Measurements from ENCODE around the gene CASZ1. TPM values are rescaled to one million over a fixed set of nuclear protein-coding genes. Genes with fewer than 3 reads are reported as not detected.

CASZ1 gene
- total RNA-seq, 4 donors from 2014 or later: 140 to 210 (median 169) TPM

DNA sequence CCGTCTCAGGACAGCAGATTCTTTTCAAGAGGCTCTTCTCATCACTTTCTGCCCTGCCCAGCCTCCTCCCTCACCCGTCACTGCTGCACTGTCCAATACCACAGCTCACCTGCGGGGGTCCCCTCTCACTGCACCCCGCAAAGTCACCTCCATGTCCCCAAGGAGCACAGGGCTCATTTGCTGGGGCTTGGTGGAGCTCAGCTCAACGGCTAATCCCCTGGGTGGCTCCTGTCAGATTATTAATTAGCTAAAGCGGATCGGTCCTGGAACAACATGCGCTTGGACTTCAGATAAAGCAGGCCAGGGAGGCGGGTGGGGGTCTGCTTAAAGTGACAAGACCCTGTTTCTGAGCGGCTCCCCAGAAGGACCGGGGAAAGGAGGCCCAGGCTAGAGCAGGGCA lies 43.1 kb downstream of the CASZ1 start:
- no peak for DNase-seq (ENCODE audit: low spot score in 2 of 2)
- H3K4me3 ChIP-seq (ENCODE audit: low read depth, poor library complexity, severe bottlenecking): no peak overlapping the region
- WGBS, 2 donors: 79 to 82% methylated on average over 11 of the region's 11 CpGs
- no peak for TF ChIP-seq POLR2A (IDR thresholded peaks at IDR 0.05)
- TF ChIP-seq, protein P1, sequence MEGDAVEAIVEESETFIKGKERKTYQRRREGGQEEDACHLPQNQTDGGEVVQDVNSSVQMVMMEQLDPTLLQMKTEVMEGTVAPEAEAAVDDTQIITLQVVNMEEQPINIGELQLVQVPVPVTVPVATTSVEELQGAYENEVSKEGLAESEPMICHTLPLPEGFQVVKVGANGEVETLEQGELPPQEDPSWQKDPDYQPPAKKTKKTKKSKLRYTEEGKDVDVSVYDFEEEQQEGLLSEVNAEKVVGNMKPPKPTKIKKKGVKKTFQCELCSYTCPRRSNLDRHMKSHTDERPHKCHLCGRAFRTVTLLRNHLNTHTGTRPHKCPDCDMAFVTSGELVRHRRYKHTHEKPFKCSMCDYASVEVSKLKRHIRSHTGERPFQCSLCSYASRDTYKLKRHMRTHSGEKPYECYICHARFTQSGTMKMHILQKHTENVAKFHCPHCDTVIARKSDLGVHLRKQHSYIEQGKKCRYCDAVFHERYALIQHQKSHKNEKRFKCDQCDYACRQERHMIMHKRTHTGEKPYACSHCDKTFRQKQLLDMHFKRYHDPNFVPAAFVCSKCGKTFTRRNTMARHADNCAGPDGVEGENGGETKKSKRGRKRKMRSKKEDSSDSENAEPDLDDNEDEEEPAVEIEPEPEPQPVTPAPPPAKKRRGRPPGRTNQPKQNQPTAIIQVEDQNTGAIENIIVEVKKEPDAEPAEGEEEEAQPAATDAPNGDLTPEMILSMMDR (IDR thresholded peaks at IDR 0.05): no peak
- intact Hi-C loops (cut with DNase I; ENCODE audit: low total_unique reads): no loop called here

DNA sequence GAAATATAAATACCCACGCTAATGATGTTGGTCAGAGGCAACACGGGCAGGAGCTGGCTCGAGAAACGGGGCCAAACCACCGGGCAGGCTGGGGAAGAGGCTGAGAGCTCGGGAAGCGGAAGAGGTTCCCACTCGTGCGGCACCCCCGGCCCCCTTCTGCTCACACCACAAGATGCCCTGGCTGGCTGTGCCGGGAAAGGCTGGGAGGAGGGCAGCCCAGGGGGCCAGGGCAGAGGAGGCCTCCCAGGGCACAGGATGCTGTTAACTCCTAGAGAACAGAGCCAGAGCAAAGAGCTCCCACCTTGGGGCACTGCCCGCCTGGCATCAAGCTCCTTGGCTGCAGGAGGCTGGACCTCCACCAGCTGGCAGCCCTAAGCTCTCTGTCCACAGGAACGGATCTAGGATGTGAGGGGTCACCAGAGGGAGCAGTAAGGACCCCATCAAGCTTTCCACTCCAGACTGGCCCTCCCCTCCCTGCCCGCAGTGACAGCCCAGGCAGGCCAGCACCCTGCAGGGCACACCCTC lies 44.8 kb downstream of the CASZ1 start:
- intact Hi-C loops (cut with DNase I; ENCODE audit: low total_unique reads): no loop called here
- 73 to 79% methylated on average over 12 to 13 of the region's 14 CpGs for WGBS, 2 donors
- H3K4me3 ChIP-seq (ENCODE audit: low read depth, poor library complexity, severe bottlenecking): no peak overlapping the region
- no peak for DNase-seq (ENCODE audit: low spot score in 2 of 2)
- TF ChIP-seq POLR2A (IDR thresholded peaks at IDR 0.05): no peak
- TF ChIP-seq, protein P1 (IDR thresholded peaks at IDR 0.05): no peak

DNA sequence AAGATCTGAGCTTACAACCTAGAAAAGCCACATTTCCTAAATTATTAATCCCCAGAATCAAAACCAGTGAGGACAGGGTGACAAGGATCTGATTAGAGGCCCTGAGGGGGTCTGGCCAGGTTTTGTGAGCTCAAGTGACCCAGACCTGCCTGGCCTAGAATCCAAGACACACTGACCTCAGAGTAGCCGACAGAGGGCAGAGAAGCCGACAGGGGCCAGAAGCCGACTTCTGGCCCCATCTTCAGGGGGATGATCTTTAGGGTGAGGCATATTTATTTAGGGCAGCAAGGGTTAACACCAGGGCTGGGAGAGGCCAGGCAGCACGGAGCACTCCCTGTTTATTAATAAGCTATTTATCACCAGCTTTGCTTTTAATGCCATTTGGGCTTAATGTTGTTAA lies 45.3 kb downstream of the CASZ1 start:
- TF ChIP-seq, protein P1 (IDR thresholded peaks at IDR 0.05): no peak
- no peak for TF ChIP-seq POLR2A (IDR thresholded peaks at IDR 0.05)
- WGBS, 2 donors: 72% methylated on average over 4 of the region's 4 CpGs
- intact Hi-C loops (cut with DNase I; ENCODE audit: low total_unique reads): no loop called here
- no peak overlapping the region for H3K4me3 ChIP-seq (ENCODE audit: low read depth, poor library complexity, severe bottlenecking)
- no peak for DNase-seq (ENCODE audit: low spot score in 2 of 2)

DNA sequence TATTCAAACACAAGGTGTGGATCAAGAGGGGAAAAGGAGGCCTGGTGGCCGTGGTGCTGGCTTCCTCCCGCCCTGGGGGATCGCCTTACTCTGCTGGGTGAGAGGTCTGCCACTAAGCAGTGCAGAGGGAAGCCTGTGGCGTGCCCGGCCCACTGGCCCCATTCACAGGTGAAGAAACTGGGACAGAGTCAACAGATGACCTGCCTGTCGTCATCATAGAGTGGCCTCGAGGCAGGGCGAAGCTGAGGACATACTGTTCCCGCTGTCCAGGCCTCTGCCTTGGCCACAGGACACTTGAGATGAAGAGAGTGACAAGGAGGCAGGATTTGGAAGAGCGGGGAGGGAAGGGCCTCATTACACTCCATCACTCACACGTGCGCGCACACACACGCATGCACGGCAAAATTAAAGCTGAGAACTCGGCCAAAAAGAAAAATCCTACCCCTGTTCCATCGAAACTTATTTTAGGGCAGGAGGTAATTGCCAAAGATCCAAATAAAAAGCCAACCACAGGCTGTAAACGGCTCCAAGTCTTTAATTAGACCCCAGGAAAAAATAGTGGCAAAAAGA lies 50.5 kb downstream of the CASZ1 start:
- H3K4me3 ChIP-seq (ENCODE audit: low read depth, poor library complexity, severe bottlenecking): no peak overlapping the region
- 58 to 65% methylated on average over 18 of the region's 18 CpGs for WGBS, 2 donors
- intact Hi-C loops (cut with DNase I; ENCODE audit: low total_unique reads): no loop called here
- TF ChIP-seq, protein P1 (IDR thresholded peaks at IDR 0.05): no peak
- no peak for TF ChIP-seq POLR2A (IDR thresholded peaks at IDR 0.05)
- no peak for DNase-seq (ENCODE audit: low spot score in 2 of 2)

DNA sequence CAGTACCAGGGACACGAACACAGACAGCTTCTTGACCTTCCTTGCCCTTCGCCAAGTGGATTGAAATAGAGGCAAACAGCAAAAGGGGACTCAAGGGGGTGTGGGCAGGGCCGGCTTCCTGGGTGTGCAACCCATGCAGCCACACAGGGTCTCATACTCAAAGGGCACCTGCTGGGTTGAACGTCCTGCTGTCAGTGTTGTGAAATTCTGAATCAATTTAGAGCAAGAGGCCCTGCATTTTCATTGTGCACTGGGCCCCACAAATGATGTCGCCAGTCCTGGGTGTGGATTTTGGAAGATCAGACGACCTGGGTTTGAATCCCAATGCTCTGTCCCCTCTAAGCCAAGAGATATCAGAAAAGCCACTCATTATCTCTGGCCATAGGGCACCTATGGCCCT lies 51.1 kb downstream of the CASZ1 start:
- no peak for TF ChIP-seq POLR2A (IDR thresholded peaks at IDR 0.05)
- TF ChIP-seq, protein P1 (IDR thresholded peaks at IDR 0.05): no peak
- intact Hi-C loops (cut with DNase I; ENCODE audit: low total_unique reads): no loop called here
- WGBS, 2 donors: 75 to 86% methylated on average over 6 of the region's 6 CpGs

More for the DNA sequence above, 51.1 kb downstream of the CASZ1 start:
- H3K4me3 ChIP-seq (ENCODE audit: low read depth, poor library complexity, severe bottlenecking): no peak overlapping the region
- DNase-seq (ENCODE audit: low spot score in 2 of 2): no peak

Measured in lower leg skin (tissue), 4 donors.